GM23338 (cell line): Measurements from ENCODE around the gene SNRPD3. TPM values are rescaled to one million over a fixed set of nuclear protein-coding genes. Genes with fewer than 3 reads are reported as not detected.

Experiments
- ATAC-seq: fragments of 200-7000 bp; cut with Tn5 transposase; 3 replicates; pipeline ENCODE4 v1.9.1; 2020
- DNase-seq: peaks from one replicate; pipeline ENCODE4 v3.0.0-alpha.2; 2015; ENCODE audit warnings: low spot score
- H2AFZ ChIP-seq: fragments of 200-600 bp; sonication (generic); 2 replicates; pipeline ENCODE4 v1.8.0; 2016; ENCODE audit warnings: antibody characterized with exemption, mild to moderate bottlenecking, moderate library complexity
- H3F3A ChIP-seq: fragments of 200-600 bp; sonication (generic); replicated peaks from 2 replicates; pipeline ENCODE4 v1.8.0; 2017; ENCODE audit warnings: antibody characterized with exemption, mixed run types, low read depth
- H3K27ac ChIP-seq: fragments of 200-600 bp; sonication (generic); 2 replicates; pipeline ENCODE4 v1.6.1; 2016; ENCODE audit warnings: low read depth
- H3K27me3 ChIP-seq: fragments of 200-600 bp; sonication (generic); 2 replicates; pipeline ENCODE4 v1.8.0; 2016; ENCODE audit warnings: mild to moderate bottlenecking, mixed run types, moderate library complexity; ENCODE audit not compliant: insufficient read depth
- H3K36me3 ChIP-seq: fragments of 200-600 bp; sonication (generic); 2 replicates; pipeline ENCODE4 v1.8.0; 2016; ENCODE audit warnings: mild to moderate bottlenecking; ENCODE audit not compliant: insufficient read depth
- H3K4me1 ChIP-seq: fragments of 200-600 bp; sonication (generic); 2 replicates; pipeline ENCODE4 v1.8.0; 2016; ENCODE audit warnings: mild to moderate bottlenecking, moderate library complexity; ENCODE audit not compliant: insufficient read depth
- H3K4me2 ChIP-seq: fragments of 200-600 bp; sonication (generic); 2 replicates; pipeline ENCODE4 v1.7.1; 2017; ENCODE audit warnings: mixed run types
- H3K4me3 ChIP-seq: fragments of 200-600 bp; sonication (generic); 2 replicates; pipeline ENCODE4 v1.6.1; 2016; ENCODE audit warnings: mixed run types
- H3K79me2 ChIP-seq: fragments of 200-600 bp; sonication (generic); replicated peaks from 2 replicates; pipeline ENCODE4 v1.8.0; 2017; ENCODE audit warnings: mild to moderate bottlenecking; ENCODE audit not compliant: insufficient read depth
- H3K9me2 ChIP-seq: fragments of 200-600 bp; sonication (generic); 2 replicates; pipeline ENCODE4 v1.8.0; 2017; ENCODE audit not compliant: insufficient read depth
- H4K20me1 ChIP-seq: fragments of 200-600 bp; sonication (generic); replicated peaks from 2 replicates; pipeline ENCODE4 v1.8.0; 2017; ENCODE audit warnings: mild to moderate bottlenecking; ENCODE audit not compliant: insufficient read depth
- H3K27ac Mint-ChIP-seq: 2 replicates; pipeline ENCODE4 v1.8.0; 2020; ENCODE audit warnings: inconsistent platforms, mild to moderate bottlenecking, moderate library complexity, mixed read lengths
- H3K27me3 Mint-ChIP-seq: 3 replicates; pipeline ENCODE4 v1.8.0; 2022; ENCODE audit warnings: low read depth, mild to moderate bottlenecking, moderate library complexity, mixed read lengths, inconsistent platforms; ENCODE audit not compliant: insufficient read depth, poor library complexity
- H3K36me3 Mint-ChIP-seq: 3 replicates; pipeline ENCODE4 v1.8.0; 2021; ENCODE audit warnings: low read depth, mild to moderate bottlenecking, inconsistent platforms, moderate library complexity, mixed read lengths
- H3K4me1 Mint-ChIP-seq: 3 replicates; pipeline ENCODE4 v1.8.0; 2020; ENCODE audit warnings: mild to moderate bottlenecking, inconsistent platforms, mixed read lengths
- H3K4me3 Mint-ChIP-seq: 3 replicates; pipeline ENCODE4 v1.8.0; 2021; ENCODE audit warnings: moderate library complexity, mild to moderate bottlenecking, inconsistent platforms, mixed read lengths
- H3K9me3 Mint-ChIP-seq: 3 replicates; pipeline ENCODE4 v1.8.0; 2020; ENCODE audit warnings: moderate library complexity, mild to moderate bottlenecking, inconsistent platforms, mixed read lengths
- CREB1 ChIP-seq: fragments of 250-450 bp; sonication (Bioruptor Pico); IDR thresholded peaks from 2 replicates; pipeline ENCODE4 v1.5.0; 2020; ENCODE audit warnings: low read depth, mild to moderate bottlenecking, moderate library complexity
- CTCF ChIP-seq, 2 experiments: fragments of 200-600 bp in 1 of 2; sonication (generic) in 1 of 2; conservative IDR thresholded peaks; 2 replicates each; pipeline versions ENCODE4 v1.5.1 to v1.6.1; 2016 to 2017; ENCODE audit warnings: antibody characterized with exemption in 2 of 2, low read depth in 2 of 2, mild to moderate bottlenecking in 2 of 2, moderate library complexity in 1 of 2
- EZH2 ChIP-seq: fragments of 200-600 bp; sonication (generic); IDR thresholded peaks from one replicate; pipeline ENCODE4 v1.8.0; 2017; ENCODE audit warnings: antibody characterized with exemption, mild to moderate bottlenecking, low read depth; ENCODE audit not compliant: unreplicated experiment
- EZH2phosphoT487 ChIP-seq: fragments of 200-600 bp; sonication (generic); IDR thresholded peaks from one replicate; pipeline ENCODE4 v1.8.1; 2018; ENCODE audit warnings: antibody characterized with exemption; ENCODE audit not compliant: unreplicated experiment
- JUNB ChIP-seq: IDR thresholded peaks from one replicate; pipeline ENCODE4 v1.6.1; 2016; ENCODE audit warnings: antibody characterized with exemption; ENCODE audit not compliant: unreplicated experiment
- NANOG ChIP-seq: IDR thresholded peaks from 2 replicates; pipeline ENCODE4 v1.6.1; 2016; ENCODE audit warnings: antibody characterized with exemption, borderline replicate concordance
- REST ChIP-seq: IDR thresholded peaks from one replicate; pipeline ENCODE4 v1.6.1; 2018; ENCODE audit warnings: antibody characterized with exemption; ENCODE audit not compliant: unreplicated experiment
- STAT1 ChIP-seq: IDR thresholded peaks from one replicate; pipeline ENCODE4 v1.6.1; 2016; ENCODE audit warnings: antibody characterized with exemption; ENCODE audit not compliant: unreplicated experiment
- ZNF114 ChIP-seq: fragments of 250-450 bp; sonication (Bioruptor Pico); IDR thresholded peaks from 2 replicates; pipeline ENCODE4 v1.5.0; 2020; ENCODE audit warnings: mild to moderate bottlenecking, moderate library complexity
- polyA plus RNA-seq: library from polyadenylated mRNA; unstranded; fragments of >200 nt; fragmentation: Nextera tagmentation; extraction: Ambion mirVana; gene quantifications from 2 replicates; pipeline ENCODE4 v1.2.1, GENCODE V29; 2016
- total RNA-seq: library from RNA; depleted of rRNA; stranded (reverse); fragments of >200 nt; shearing (Covaris generic); gene quantifications from 2 replicates; pipeline ENCODE4 v1.2.3, GENCODE V29; 2014
- TF ChIP-seq, protein P1 (sequence below): IDR thresholded peaks from 2 replicates; pipeline ENCODE4 v1.6.1; 2016; ENCODE audit warnings: antibody characterized with exemption

Gene SNRPD3
- total and polyA plus RNA-seq, 2 experiments from 2014 or later = 314 to 375 TPM

GRCh38 chr22:24590596-24591173 lies 34.9 kb downstream of the SNRPD3 start (continued):
- TF ChIP-seq CREB1 (CRISPR knock-in tag) (no peak), JUNB (no peak), EZH2phosphoT487 (no peak), ZNF114 (CRISPR knock-in tag) (no peak), NANOG (no peak), CTCF (conservative IDR thresholded peaks at IDR 0.05; ENCODE audit: low read depth in 2 of 2) (no peak), STAT1 (no peak), EZH2 (no peak), REST (no peak)
- TF ChIP-seq, protein P1, sequence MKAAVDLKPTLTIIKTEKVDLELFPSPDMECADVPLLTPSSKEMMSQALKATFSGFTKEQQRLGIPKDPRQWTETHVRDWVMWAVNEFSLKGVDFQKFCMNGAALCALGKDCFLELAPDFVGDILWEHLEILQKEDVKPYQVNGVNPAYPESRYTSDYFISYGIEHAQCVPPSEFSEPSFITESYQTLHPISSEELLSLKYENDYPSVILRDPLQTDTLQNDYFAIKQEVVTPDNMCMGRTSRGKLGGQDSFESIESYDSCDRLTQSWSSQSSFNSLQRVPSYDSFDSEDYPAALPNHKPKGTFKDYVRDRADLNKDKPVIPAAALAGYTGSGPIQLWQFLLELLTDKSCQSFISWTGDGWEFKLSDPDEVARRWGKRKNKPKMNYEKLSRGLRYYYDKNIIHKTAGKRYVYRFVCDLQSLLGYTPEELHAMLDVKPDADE = no peak

DNA sequence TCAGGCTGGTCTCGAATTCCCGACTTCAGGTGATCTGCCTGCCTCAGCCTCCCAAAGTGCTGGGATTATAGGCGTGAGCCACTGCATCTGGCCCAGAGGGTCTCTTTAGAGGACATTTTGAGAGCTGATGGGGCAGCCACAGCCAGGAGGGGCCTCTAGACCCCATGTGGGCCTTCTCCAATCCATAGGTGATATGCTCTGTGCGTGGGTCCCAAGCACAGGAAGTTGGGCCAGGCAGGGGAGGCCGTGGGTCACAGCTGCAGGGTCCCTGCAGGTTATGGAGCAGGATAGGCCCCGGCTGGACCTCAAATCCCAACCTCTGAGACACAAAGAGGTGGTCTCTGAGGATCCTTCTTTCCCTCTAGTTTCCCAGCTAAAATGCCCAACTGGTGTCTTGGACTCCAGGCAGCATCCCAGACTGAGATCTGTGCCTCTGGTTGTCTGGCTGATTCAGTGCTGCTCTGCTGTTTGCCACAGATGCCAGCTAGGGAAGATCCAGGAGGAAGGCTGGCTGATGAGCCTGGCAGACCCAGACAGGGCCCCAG lies 35.6 kb downstream of the SNRPD3 start:
- Histone ChIP-seq H3K4me2 (no peak overlapping the region), H4K20me1 (no peaks in the 10 kb centered on the region), H3K79me2 (no peaks in the 10 kb centered on the region), H3K36me3 (no peaks in the 10 kb centered on the region), H2AFZ (no peak overlapping the region), H3K4me3 (no peak overlapping the region), H3F3A (no peaks in the 10 kb centered on the region), H3K4me1 (peaks cover 7% of the 10 kb centered on the region; the same call in 1 of the 2 replicates), H3K27me3 (no peaks in the 10 kb centered on the region), H3K27ac (no peak overlapping the region), H3K9me2 (no peaks in the 10 kb centered on the region)
- no peak overlapping the region for H3K4me3 Mint-ChIP-seq
- peaks cover 10% of the 10 kb centered on the region for H3K27me3 Mint-ChIP-seq
- TF ChIP-seq CTCF (conservative IDR thresholded peaks at IDR 0.05; ENCODE audit: low read depth in 2 of 2) = no peak
- no peak for TF ChIP-seq EZH2phosphoT487
- no peak for TF ChIP-seq NANOG
- no peak for TF ChIP-seq EZH2
- TF ChIP-seq JUNB = no peak
- H3K36me3 Mint-ChIP-seq = no peaks in the 10 kb centered on the region
- H3K4me1 Mint-ChIP-seq = peaks cover 18% of the 10 kb centered on the region
- no peak overlapping the region for H3K27ac Mint-ChIP-seq
- no peak for DNase-seq
- no peaks in the 10 kb centered on the region for H3K9me3 Mint-ChIP-seq
- no peak for ATAC-seq
